HL-60 (cell line): ENCODE data around the gene CCDC66.

Source experiments
- GABPA ChIP-seq: IDR thresholded peaks from 2 replicates; pipeline ENCODE4 v1.6.1; 2012; ENCODE audit warnings: low read depth
- TF ChIP-seq, protein P1 (sequence below): IDR thresholded peaks from one replicate; pipeline ENCODE4 v1.5.1; 2011; ENCODE audit warnings: low read length, control low read depth, inconsistent platforms; ENCODE audit not compliant: insufficient read depth

DNA sequence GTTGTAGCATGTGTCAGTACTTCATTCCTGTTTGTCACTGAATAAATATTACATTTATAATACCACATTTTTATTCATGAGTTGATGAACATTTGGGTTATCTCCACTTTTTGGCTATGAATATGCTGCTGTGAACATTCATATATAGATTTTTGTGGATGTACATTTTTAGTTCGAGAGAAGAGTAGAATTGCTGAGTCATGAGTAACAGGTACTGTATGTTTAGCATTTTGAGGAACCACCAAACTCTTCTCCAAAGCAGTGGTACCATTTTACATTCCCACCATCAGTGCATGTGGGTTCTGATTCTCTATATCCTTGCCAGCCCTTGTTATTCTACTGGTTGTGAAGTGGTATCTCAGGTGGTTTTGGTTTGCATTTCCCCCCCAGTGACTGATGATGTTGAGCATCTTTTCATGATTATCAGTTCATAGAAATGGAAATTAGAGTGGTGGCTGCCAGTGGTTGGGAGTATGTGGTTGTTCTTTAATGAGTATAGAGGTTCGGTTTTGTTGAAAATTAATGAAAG, 59.6 kb downstream of the CCDC66 start:
- TF ChIP-seq, protein P1, sequence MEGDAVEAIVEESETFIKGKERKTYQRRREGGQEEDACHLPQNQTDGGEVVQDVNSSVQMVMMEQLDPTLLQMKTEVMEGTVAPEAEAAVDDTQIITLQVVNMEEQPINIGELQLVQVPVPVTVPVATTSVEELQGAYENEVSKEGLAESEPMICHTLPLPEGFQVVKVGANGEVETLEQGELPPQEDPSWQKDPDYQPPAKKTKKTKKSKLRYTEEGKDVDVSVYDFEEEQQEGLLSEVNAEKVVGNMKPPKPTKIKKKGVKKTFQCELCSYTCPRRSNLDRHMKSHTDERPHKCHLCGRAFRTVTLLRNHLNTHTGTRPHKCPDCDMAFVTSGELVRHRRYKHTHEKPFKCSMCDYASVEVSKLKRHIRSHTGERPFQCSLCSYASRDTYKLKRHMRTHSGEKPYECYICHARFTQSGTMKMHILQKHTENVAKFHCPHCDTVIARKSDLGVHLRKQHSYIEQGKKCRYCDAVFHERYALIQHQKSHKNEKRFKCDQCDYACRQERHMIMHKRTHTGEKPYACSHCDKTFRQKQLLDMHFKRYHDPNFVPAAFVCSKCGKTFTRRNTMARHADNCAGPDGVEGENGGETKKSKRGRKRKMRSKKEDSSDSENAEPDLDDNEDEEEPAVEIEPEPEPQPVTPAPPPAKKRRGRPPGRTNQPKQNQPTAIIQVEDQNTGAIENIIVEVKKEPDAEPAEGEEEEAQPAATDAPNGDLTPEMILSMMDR: no peak
- TF ChIP-seq GABPA: no peak
